HG03354 (cell line): ENCODE measurements around the gene SLC25A27.

Source experiments
- ATAC-seq: cut with Tn5 transposase; IDR thresholded peaks from one replicate; pipeline ENCODE4 v1.9.1; 2021; ENCODE audit warnings: mild to moderate bottlenecking; ENCODE audit not compliant: unreplicated experiment, poor library complexity, severe bottlenecking

Gene SLC25A27, protein sequence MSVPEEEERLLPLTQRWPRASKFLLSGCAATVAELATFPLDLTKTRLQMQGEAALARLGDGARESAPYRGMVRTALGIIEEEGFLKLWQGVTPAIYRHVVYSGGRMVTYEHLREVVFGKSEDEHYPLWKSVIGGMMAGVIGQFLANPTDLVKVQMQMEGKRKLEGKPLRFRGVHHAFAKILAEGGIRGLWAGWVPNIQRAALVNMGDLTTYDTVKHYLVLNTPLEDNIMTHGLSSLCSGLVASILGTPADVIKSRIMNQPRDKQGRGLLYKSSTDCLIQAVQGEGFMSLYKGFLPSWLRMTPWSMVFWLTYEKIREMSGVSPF

DNA sequence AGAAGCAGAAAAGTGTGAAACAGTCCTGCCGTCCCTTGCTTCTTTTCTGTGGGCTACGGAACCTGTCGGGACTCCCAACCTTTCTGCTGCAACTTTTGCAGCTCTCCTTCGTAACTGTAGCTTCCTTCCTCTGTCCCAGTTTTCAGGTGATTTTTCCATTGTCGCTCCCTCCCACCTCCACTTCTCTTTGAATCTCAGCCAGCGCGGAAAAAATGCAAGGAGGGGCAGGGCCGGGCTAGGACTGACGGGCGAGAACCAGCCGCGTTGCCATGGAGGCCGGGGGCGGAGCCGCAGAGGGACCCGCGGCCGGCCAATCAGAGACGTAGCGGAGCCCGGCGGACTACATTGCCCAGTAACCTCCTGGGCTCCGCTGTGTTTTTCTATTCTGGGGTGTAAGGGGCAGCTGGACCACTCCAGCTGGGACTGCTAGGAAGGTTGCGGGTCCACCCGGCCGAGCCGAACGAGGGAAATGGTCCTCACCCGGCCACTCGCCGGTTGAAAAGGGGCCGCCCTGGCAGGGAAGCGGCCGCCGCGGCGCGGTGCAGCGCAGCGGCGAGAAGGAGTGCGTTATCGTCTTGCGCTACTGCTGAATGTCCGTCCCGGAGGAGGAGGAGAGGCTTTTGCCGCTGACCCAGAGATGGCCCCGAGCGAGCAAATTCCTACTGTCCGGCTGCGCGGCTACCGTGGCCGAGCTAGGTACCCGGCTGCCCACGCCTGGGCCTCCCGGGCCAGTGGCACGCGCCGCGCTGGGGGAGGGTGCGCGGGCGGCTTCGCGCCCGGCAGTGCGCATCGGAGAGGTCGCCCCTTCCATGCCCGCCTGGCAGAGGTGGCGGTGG, at the start of gene SLC25A27, which contains the start of gene CYP39A1:
Gene SLC25A27, plus strand, starts transcription at position 373 of the 836 bp plus-strand sequence. Its CDS starts 218 bp downstream, at position 591.
Gene CYP39A1, minus strand, starts transcription at position 216 of the 836 bp plus-strand sequence. CDS start 236 bp downstream, outside the sequence.
- peak; percentile 100 for ATAC-seq

DNA sequence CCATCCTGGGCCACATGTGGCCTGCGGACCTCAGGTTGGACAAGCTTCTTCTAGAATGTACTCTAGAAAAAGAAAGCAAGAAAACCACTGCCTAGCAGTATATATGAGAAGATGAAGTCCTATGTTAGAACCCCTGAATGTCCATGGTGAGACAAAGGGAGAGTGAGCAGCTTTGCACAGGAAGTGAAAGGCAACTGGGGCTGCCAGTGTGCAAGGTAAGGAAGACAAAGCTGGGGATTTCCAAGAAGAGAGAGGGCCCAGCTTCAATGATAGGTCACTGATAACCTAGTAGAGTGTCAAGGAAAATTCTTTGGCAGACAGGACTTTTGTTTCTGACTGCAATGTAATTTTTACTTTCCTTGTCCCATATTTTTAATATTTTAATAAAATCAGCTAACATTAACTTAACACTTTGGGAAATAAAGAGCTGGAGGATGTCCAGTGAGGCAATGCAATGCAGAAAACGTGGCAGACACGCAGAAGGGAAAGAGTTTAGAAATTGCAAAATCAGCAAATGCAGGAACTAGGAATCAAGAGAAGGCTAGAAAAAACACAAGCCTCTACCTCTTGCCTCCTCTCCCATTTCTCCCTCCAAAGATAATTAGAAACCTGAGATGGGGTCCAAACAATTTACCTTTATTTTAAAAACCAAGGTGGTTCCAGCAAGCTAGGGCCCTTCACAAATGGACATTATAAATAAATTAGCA, 47.5 kb upstream of the SLC25A27 start:
- ATAC-seq = peak; percentile 45

DNA sequence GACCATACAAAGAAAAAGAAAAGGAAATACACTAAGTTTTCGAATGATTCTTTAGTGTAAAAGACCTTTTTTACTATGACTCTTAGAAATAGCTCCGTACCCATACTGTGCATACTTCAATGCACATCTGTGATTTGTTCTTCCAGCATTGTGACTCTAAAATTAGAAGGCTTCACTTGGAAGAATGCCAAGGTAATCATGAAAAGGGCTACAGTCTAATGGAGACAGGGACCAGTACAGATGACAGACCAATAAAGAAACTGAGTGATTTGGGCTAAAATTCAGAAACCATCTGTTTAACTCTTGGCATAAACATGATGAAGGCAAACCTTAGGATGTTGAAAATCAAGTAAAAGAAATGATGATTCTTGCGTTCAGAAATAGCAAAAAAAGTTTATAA, 46.4 kb upstream of the SLC25A27 start:
- no peak for ATAC-seq

DNA sequence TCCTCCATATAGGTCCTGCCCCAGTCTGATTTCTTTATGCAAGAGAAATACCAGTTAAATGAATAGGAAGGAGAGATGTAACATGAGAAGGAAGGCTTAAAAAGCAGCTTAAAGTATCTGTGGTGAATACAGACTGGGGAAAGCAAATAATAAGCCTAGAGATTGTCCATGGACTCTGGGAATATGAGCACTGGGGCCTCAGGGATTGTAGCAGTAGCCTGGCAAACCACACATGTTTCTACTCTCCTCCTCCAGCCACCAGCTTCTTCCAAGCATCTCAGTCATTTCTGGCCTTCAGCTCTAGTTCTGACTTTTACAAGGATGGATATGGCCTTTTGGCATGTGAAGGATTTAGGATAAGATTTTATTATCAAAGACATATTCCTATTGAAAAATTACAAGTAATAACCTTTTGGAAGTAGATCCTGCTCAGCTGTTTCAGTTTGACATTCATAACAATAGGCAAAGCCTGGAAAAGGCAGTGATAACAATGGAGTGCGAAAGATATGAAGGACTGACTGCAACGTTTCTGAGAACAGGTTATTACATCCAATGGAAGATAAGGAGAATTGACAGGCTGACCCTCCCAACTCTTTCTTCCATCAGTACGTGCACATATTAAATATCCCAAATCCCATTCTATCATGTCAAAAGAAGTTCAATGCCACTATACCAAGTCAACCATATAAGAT, 41.8 kb upstream of the SLC25A27 start:
- no peak for ATAC-seq

DNA sequence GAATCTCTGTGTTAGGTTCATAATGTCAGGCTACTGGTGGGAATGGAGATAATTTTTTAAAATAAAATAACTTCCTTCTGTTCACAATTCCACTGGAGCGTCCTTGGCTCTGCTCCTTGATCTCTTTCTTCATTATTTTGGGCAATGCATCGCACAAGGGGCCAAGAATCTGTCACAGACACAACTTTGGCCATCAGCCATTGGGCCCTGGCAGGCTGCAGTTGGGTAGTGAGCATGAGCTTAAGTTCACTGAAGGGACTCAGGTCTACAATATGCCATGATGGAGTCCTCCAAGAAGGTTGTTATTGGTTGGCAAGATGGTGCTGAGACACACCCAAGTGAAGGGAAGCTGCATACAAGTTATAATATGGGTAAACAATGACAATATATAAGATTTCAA, 40.1 kb upstream of the SLC25A27 start:
- no peak for ATAC-seq

DNA sequence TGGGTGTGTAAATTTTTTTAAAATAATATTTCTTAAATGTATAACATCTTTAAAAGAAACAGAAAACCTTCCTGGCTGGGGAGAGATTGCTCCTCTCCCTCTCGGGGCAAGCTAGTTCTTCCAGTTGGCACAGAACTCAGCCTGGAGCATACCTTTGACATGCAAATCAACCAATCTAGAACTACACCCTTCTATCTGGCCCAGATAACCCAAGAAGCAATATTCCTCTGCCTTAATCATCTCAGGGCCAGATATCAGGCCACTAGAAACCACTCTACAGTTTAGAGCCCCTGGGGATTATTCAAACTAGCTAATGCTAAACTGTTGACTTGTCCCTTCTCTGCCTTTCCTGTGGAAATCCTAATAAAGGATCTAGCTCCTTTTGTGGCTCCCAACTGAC, 34.0 kb upstream of the SLC25A27 start:
- no peak for ATAC-seq

DNA sequence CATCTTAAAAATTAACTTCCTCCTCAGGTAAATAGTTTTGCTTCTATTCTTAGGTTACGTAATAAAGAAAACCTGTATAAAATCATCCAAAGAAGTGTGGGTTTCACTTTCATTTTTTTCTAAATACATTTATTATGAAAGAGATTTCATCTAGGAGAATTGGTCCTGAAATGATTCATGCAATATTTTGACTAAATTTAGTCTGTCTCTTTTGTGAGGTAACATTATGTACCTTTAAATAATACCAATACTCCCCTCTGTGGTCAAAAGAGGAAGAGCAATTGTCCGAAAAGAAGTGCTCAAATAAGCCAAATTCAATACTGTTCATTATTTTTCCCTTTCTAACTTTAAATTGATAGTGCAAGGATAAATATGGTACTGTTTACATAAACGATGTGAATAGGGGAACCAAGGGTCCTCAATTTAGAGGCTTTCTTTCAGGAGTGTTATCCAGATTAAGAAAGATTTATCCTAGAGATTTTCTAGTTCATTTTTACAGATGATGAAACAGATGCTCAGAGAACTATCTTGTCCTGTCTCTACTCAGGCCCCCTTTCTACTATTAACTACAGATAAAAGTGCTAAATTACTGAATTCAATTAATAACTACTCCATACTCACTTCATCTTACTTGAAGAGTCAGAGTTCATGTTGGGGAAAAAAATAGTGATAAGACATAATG, 26.4 kb upstream of the SLC25A27 start:
- ATAC-seq = peak; percentile 91

DNA sequence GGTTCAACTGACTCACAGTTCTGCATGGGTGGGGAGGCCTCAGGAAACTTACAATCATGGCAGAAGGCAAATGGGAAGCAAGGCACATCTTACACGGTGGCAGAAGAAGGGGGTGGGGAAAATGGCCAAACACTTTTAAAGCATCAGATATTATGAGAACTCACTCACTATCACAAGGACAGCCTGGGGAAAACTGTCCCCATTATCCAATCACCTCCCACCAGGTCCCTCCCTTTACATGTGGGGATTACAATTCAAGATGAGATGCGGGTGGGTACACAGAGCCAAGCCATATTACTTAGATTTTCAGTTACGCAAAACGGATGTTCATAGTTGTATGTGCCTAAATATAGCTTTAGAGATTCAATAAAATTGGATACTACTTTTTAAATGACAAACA, 25.8 kb upstream of the SLC25A27 start:
- no peak for ATAC-seq

DNA sequence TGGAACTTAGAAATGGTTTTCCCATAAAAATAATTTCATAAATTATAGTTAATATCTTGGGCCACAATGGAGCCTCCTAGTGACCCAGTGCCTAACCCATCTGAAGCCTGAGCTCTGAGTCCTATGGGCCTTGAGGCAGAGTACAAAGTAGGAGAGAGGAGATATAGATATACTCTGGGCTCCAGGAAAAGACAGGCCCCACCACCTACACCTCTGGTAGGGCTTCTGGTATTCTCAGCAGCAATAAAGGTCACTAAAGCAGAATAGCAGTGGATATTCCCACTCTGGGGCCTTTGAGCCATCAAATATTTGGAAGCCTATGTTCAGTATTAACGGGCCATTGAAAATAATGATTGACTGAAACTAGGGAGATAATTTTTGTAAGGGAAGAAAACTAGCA, 24.3 kb upstream of the SLC25A27 start:
- ATAC-seq = no peak

DNA sequence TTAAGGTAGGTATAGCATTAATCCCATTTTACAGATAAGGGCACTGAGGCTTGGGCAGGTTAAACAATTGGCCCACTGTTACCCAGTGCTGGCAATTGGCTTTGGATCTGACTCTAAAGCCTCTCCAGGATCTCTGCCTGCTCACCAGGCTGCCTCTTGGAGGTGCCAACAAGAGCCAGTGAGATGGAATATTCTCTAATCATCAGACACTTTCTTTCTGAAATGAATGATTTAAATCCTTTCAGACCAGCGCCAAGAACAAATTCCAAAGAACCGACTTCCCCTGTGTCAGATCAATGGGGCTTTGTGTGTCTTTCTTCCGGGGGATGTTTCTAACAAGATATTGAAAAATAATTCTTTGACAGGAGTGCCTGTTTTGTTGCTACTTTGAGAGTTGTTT, 23.8 kb upstream of the SLC25A27 start:
- ATAC-seq = no peak

DNA sequence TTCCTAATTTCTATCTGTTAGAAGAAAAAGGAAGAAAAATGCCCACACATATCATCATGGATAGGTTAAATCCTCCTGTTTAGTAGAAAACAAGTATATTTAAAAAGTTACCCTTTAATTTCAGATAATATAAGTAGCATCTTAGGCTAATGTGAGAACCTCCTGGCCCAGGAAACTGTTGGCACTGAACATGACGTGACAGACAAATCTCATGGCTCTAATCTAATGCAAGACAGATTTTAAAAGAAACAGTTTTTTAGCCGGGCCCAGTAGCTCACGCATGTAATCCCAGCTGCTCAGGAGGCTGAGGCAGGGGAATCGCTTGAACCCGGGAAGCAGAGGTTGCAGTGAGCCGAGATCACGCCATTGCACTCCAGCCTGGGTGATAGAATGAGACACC, 23.1 kb upstream of the SLC25A27 start:
- no peak for ATAC-seq

DNA sequence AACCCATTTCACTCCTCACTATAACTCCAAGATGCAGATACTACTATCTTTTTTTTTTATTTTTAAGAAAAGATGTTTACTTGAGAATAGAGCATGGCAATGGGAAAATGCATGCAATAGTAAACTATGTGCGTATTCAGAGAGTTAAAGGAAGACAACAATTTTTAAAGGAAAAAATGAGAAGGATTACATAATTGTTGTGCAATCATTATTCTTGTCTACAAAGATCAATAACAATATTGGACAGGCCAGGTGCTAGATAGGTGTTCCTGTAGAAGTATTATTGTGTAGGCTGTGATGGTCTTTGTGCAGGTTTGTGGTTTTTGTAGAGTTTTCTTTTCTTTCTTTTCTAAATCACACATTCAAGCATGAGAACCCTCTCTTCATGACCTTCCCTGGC, 20.7 kb upstream of the SLC25A27 start:
- ATAC-seq = no peak

DNA sequence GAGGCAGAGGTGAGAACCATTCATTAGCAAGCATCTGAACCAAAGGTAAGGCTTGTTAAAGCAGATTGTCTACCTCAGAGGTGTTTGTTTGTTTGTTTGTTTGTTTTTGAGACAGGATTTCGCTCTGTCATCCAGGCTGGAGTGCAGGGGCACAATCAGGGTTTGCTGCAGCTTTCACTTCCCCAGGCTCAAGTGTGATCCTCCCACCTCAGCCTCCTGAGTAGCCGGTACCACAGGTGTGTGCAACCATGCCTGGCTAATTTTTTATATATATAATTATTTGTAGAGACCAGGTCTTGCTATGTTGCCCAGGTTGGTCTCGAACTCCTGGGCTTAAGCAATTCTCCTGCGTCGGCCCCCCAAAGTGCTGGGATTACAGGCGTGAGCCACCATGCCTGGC, 17.3 kb upstream of the SLC25A27 start:
- ATAC-seq = no peak

DNA sequence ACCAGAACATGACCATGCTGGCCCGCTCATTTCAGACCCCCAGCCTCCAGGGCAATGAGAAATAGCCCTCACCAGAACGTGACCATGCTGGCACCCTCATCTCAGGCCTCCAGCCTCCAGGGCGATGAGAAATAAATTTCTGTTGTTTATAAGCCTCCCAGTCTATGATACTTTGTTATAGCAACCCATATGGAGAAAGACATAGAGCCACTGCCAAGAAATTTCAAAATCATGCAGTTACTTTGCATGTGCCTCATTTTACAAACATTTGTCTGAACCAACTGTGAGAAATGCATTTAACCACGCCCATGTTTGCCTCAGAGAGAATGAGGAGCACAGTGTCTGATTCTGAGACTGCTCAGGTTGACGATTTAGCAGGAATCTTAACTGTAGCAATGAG, 15.6 kb upstream of the SLC25A27 start:
- ATAC-seq = no peak

DNA sequence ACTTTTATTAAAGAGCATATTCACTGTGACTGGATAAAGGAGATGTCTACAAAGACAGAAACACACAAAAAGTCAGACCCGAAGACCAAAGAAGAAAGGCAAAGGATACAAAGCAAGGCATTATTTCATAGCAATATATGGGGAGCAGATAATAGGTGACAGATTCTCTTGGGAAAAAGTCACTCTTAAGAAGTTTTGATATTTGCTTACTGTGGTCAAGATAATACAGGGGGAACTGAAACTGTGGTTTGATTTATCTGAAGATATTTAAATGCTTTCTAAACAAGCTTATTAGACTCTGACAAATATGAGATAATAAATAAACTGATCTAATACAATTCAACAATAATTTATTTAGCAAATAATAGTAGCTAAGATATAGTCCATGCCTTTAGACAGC, 14.8 kb upstream of the SLC25A27 start:
- ATAC-seq = no peak

DNA sequence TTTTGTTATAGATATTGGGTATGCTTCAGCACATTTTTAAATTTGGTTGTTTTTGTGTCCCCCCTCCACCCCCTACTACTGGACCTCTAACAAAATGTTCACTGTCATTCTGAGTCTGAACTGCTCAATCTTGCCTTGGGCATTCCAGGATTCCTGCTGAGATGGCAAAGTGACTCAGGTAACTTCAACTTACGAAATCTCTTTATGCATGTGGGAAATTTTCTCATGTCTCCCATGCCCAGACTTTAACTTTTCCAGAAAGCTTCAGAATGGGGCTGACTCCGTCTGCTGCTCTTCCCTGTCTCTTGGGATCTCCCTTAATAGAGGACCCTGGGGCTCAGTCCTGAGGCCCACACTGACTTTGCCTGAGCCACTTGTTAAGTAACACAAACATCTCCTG, 14.1 kb upstream of the SLC25A27 start:
- ATAC-seq = no peak

DNA sequence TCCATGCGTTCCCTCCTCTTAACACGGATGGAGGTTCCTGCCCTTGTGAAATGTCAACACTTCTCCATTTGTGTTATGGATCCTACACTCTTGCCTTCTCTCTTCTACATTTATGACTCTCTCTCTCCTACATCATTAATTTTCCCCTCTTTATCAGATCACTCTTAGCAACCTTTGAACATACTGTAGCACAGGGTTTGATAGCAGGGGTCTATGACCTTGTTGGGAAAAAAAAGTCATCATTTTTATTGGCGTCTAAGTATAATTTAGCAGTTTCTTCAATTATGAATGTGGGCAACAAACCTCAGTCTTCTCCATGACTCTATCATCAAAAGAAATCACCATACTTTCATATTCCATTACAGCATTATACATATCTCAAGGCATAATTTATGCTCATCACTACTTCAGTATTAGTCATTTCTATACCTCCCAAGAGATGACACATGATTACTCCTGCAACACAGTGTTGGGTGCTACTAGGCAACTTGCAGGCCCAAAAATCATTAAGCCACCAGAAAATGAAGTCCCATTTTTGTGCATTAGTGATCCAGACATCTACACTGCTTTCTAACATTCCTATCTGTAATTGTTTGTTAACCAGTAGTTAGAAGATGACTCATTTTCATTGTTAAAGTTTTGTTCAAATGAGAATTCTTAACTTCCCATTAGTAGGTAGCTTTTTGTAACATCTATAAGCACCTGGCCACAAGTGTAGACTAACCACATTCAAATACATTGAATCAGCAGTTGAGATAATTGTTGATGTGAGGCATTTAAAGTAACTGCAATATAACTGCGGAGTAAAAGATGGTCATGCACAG, 9.6 kb upstream of the SLC25A27 start:
- no peak for ATAC-seq

DNA sequence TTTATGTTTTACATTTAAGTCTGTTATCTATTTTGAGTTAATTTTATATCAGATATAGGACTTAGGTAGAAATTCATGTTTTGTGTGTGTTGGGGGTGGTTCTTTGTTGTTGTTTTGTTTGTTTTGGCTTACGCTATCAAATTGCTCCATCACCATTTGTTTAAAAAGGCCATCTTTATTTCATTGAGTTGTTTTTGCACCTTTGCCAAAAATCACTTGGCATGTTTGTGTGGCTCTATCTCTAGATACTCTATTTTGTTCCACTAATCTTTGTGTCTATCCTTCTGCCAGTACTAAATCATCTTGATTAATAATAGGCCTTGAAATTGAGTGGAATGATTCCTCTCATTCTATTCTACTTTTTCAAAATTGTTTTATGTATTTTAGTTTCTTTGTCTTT, 7.5 kb upstream of the SLC25A27 start:
- ATAC-seq = no peak
